MV-4-11 (cell line): ENCODE results near the gene MAMDC4.
A peak's percentile ranks its signal among the peaks of the same experiment; 100 is the strongest.
"Not testable (repeated sequence)": the region's sequence is repeated elsewhere in the genome, so short reads cannot be mapped to it uniquely, and the experiment has no call there.

ENCODE experiments used
- DNase-seq: peaks from one replicate; lab custom pipeline; 2025; lab: John Stamatoyannopoulos, UW

MAMDC4 gene

GRCh38 chr9:136839229-136840139, 12.7 kb upstream of the MAMDC4 start:
- DNase-seq = no peak

GRCh38 chr9:136840140-136840876, 11.8 kb upstream of the MAMDC4 start:
- DNase-seq = no peak

GRCh38 chr9:136840877-136841645, 11.1 kb upstream of the MAMDC4 start:
- peak; percentile 29 for DNase-seq

GRCh38 chr9:136841646-136842379, 10.3 kb upstream of the MAMDC4 start:
- not testable (repeated sequence) for DNase-seq

- peak; percentile 74 for DNase-seq
These were observed 9.7 kb upstream of the MAMDC4 start, which contains the start of gene AJM1 for GRCh38 chr9:136842380-136842948. AJM1 (plus strand) TSS chr9:136842478; CDS start chr9:136844415, 1,937 bp downstream.

GRCh38 chr9:136843159-136843800, 8.9 kb upstream of the MAMDC4 start:
- not testable (repeated sequence) for DNase-seq

GRCh38 chr9:136843801-136844740, 8.1 kb upstream of the MAMDC4 start:
- not testable (repeated sequence) for DNase-seq

- no peak for DNase-seq
These were observed 7.2 kb upstream of the MAMDC4 start for GRCh38 chr9:136844761-136845464.

GRCh38 chr9:136845465-136846260, 6.5 kb upstream of the MAMDC4 start:
- no peak for DNase-seq

GRCh38 chr9:136846376-136847087, 5.6 kb upstream of the MAMDC4 start:
- no peak for DNase-seq

GRCh38 chr9:136847088-136847825, 4.9 kb upstream of the MAMDC4 start:
- DNase-seq = peak; percentile 35

GRCh38 chr9:136847826-136848392, 4.2 kb upstream of the MAMDC4 start:
- DNase-seq = peak; percentile 85

- peak; percentile 36 for DNase-seq
These were observed 3.6 kb upstream of the MAMDC4 start for GRCh38 chr9:136848393-136849037.

- DNase-seq = peak; percentile 99
These were observed 2.8 kb upstream of the MAMDC4 start, which contains the start of gene PHPT1 for GRCh38 chr9:136849038-136849959. PHPT1 (plus strand) TSS chr9:136849409; CDS start chr9:136849431, 22 bp downstream.
